GM19463 (cell line): ENCODE results near the gene GNAL.

Experiments used
- ATAC-seq: cut with Tn5 transposase; IDR thresholded peaks from one replicate; pipeline ENCODE4 v1.9.1; 2021; ENCODE audit warnings: mild to moderate bottlenecking, moderate library complexity; ENCODE audit not compliant: unreplicated experiment

The GNAL gene

GRCh38 chr18:11719621-11720020 is 30.6 kb downstream of the GNAL start:
- no peak for ATAC-seq

- no peak for ATAC-seq
Observed at GRCh38 chr18:11721720-11722119, 32.7 kb downstream of the GNAL start.

GRCh38 chr18:11724781-11725180 is 35.7 kb downstream of the GNAL start:
- no peak for ATAC-seq

- ATAC-seq: no peak
Observed at GRCh38 chr18:11726556-11726955, 37.5 kb downstream of the GNAL start.

GRCh38 chr18:11728249-11728648 is 39.2 kb downstream of the GNAL start:
- no peak for ATAC-seq

GRCh38 chr18:11729556-11729955 is 40.5 kb downstream of the GNAL start:
- no peak for ATAC-seq

- ATAC-seq: no peak
Observed at GRCh38 chr18:11733031-11733430, 44.0 kb downstream of the GNAL start.

GRCh38 chr18:11736656-11737055 is 47.6 kb downstream of the GNAL start:
- ATAC-seq: no peak

- ATAC-seq: no peak
Observed at GRCh38 chr18:11739893-11740292, 50.8 kb downstream of the GNAL start.

- no peak for ATAC-seq
Observed at GRCh38 chr18:11740461-11740860, 51.4 kb downstream of the GNAL start.

GRCh38 chr18:11741505-11742145 is 52.6 kb downstream of the GNAL start:
- ATAC-seq: no peak

GRCh38 chr18:11745521-11745920 is 56.5 kb downstream of the GNAL start:
- no peak for ATAC-seq

- no peak for ATAC-seq
Observed at GRCh38 chr18:11747286-11747685, 58.2 kb downstream of the GNAL start.

- no peak for ATAC-seq
Observed at GRCh38 chr18:11747731-11748130, 58.7 kb downstream of the GNAL start.

- no peak for ATAC-seq
Observed at GRCh38 chr18:11749305-11749704, 60.2 kb downstream of the GNAL start.

- ATAC-seq: no peak
Observed at GRCh38 chr18:11750171-11750570, 61.1 kb downstream of the GNAL start.

GRCh38 chr18:11750581-11751310 is 61.7 kb downstream of the GNAL start:
- ATAC-seq: no peak

- ATAC-seq: no peak
Observed at GRCh38 chr18:11751341-11752115, 62.5 kb downstream of the GNAL start.

GRCh38 chr18:11752116-11752911 is 63.2 kb downstream of the GNAL start:
- ATAC-seq: no peak

- no peak for ATAC-seq
Observed at GRCh38 chr18:11754979-11755378, 65.9 kb downstream of the GNAL start.

GRCh38 chr18:11757084-11757590 is 68.1 kb downstream of the GNAL start:
- ATAC-seq: no peak
